ENCODE data around the gene TAF3.

The TAF3 gene

DNA sequence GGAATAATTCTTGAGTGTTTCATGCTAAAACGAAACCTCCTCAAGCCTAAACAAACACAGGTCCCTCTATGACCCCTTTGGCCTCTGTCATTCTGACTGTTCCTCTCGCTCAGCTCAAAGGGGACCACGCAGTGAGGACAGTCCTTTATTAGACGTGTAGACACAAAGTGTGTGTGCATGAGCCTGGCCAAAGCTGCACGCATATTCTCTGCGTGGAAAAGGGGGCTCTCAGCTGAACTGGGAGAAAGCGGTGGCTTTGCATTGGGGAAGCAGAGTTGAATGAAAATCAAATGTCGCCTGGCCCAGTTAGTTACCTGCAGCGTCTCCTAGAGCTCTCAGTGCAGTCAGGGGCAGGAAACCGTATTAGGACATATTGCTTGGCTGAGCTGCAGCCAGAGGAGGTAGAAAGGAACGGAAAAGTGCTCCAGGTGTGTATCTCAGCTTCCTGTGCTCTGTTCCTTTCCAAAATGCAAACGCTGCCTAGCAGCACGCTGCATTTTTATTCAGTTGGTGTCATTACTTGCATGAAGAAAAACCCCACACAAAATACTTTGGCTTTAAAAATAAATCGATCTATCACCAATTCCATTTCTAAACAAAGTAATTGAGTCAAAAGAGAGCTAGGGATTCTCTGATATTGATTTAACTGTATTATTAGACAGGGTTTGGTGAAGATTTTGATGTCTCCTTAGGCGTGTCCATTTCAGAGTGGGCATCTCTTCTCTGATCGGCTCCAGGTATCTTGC, 241.1 kb downstream of the TAF3 start:
- DNase-seq (ENCODE audit: low read depth): no peak

- no peak for DNase-seq (ENCODE audit: low read depth)
Measured at GRCh38 chr10:8060010-8060703, 241.9 kb downstream of the TAF3 start.

- DNase-seq (ENCODE audit: low read depth): no peak
Measured at GRCh38 chr10:8060704-8061121, 242.4 kb downstream of the TAF3 start.

GRCh38 chr10:8061274-8062211, 243.2 kb downstream of the TAF3 start:
- no peak for DNase-seq (ENCODE audit: low read depth)

DNA sequence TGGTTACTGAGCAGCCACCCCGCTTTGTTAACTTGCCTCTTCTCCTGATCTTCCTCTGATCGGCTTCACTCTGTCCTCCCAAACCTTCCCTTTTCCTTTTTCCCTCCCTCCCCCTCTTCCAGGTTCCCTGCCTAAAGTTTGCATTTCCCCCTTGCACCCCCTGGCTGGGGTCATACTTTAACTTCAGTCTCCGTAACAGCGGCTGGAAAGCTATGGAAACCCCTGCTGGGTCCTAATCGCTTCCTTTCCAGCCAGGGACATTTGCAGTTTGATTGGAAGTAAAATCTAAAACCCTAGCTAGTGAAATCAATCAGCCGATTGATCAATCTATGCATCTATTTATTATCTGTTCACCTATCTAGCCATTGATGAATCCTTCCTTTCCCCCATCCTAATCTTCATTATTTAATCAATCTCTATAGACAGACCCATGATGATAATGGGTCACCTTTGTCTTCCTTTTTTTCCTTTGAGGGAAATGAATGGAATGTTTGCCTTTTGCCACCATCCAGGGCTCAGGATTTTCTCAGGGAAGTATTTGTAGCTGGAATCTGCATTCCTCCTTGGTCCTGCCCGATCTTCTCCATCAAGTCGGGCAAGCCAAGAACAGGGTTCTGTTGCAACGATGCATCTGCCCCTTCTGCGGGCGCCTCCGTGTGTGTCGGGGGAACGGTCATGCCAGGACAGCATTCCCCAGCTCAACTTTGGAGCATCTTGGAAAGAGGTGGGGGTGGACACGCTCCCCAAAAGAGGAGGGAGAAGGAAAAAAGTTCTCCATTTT, 245.0 kb downstream of the TAF3 start:
- DNase-seq (ENCODE audit: low read depth): no peak

DNA sequence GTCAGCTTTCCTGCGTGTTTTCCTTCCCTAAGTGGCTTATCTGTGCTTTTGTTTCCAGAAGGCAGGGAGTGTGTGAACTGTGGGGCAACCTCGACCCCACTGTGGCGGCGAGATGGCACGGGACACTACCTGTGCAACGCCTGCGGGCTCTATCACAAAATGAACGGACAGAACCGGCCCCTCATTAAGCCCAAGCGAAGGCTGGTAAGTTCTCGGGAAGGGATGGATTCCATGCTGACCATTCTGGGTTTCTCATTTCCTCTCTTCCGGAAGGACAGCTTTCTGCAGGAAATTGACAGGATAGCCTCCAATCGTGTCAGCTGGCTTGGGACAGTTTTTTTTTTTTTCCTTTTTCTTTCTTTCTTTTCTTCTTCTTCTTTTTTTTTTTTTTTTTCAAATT, 245.6 kb downstream of the TAF3 start:
- no peak for DNase-seq (ENCODE audit: low read depth)

GRCh38 chr10:8064436-8064835, 246.1 kb downstream of the TAF3 start:
- no peak for DNase-seq (ENCODE audit: low read depth)

GRCh38 chr10:8065651-8066050, 247.3 kb downstream of the TAF3 start:
- DNase-seq (ENCODE audit: low read depth): no peak

DNA sequence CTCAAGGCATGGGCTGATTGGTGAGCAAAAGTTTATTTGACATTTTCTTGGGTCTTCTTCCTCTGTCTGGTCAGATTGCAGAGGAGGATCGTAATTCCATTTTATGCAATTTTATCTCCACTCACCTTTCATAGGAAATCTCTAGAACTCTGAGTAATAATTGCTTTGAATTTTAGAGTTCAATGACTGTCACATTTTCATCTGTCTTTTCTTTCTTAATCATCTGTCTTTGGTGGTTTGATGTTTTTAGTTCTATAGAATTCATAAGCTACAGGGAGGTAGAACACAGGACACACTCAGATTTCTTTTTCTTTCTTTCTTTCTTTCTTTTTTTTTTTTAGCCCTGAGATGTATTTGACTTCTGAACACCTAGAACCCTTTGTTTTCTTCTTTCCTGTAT, 247.8 kb downstream of the TAF3 start:
- no peak for DNase-seq (ENCODE audit: low read depth)
